Activated T-cell treated with anti-CD3 and anti-CD28 coated beads for 1 hour (primary cell): Measurements from ENCODE around the gene ERBB4.

ENCODE experiments used
- DNase-seq: peaks from one replicate; pipeline ENCODE4 v3.0.0-alpha.2; 2020; ENCODE audit warnings: low read depth

The ERBB4 gene

GRCh38 chr2:212428681-212429478 is 109.7 kb downstream of the ERBB4 start:
- no peak for DNase-seq

GRCh38 chr2:212427638-212428037 is 111.0 kb downstream of the ERBB4 start:
- no peak for DNase-seq

- no peak for DNase-seq
Measured at GRCh38 chr2:212426637-212427412, 111.8 kb downstream of the ERBB4 start.

GRCh38 chr2:212424082-212424481 is 114.5 kb downstream of the ERBB4 start:
- DNase-seq: no peak

GRCh38 chr2:212423089-212423488 is 115.5 kb downstream of the ERBB4 start:
- no peak for DNase-seq

GRCh38 chr2:212421556-212422334 is 116.9 kb downstream of the ERBB4 start:
- DNase-seq: no peak

- no peak for DNase-seq
Measured at GRCh38 chr2:212416086-212416485, 122.5 kb downstream of the ERBB4 start.

GRCh38 chr2:212414767-212415211 is 123.8 kb downstream of the ERBB4 start:
- DNase-seq: no peak

GRCh38 chr2:212409560-212409959 is 129.0 kb downstream of the ERBB4 start:
- DNase-seq: no peak

GRCh38 chr2:212408524-212408923 is 130.1 kb downstream of the ERBB4 start:
- no peak for DNase-seq

GRCh38 chr2:212406716-212407115 is 131.9 kb downstream of the ERBB4 start:
- no peak for DNase-seq

- DNase-seq: no peak
Measured at GRCh38 chr2:212402316-212402715, 136.3 kb downstream of the ERBB4 start.

- DNase-seq: no peak
Measured at GRCh38 chr2:212398316-212398715, 140.3 kb downstream of the ERBB4 start.

- DNase-seq: no peak
Measured at GRCh38 chr2:212392544-212392943, 146.1 kb downstream of the ERBB4 start.

- DNase-seq: no peak
Measured at GRCh38 chr2:212392043-212392442, 146.6 kb downstream of the ERBB4 start.

GRCh38 chr2:212387146-212387545 is 151.5 kb downstream of the ERBB4 start:
- DNase-seq: no peak

GRCh38 chr2:212385241-212385640 is 153.4 kb downstream of the ERBB4 start:
- no peak for DNase-seq

GRCh38 chr2:212384027-212384426 is 154.6 kb downstream of the ERBB4 start:
- DNase-seq: no peak

GRCh38 chr2:212381428-212382102 is 157.0 kb downstream of the ERBB4 start:
- DNase-seq: no peak

- DNase-seq: no peak
Measured at GRCh38 chr2:212379103-212379502, 159.5 kb downstream of the ERBB4 start.

GRCh38 chr2:212367431-212367830 is 171.2 kb downstream of the ERBB4 start:
- DNase-seq: no peak
